HG03175 (cell line): ENCODE results near the gene RBX1.
"Not testable (repeated sequence)": the region's sequence is repeated elsewhere in the genome, so short reads cannot be mapped to it uniquely, and the experiment has no call there.

Experiments used
- ATAC-seq: cut with Tn5 transposase; IDR thresholded peaks from one replicate; pipeline ENCODE4 v1.9.1; 2021; ENCODE audit warnings: mild to moderate bottlenecking, moderate library complexity; ENCODE audit not compliant: unreplicated experiment

RBX1 gene

GRCh38 chr22:40950962-40951794, at the start of gene RBX1:
TSS of gene RBX1 (plus strand) at chr22:40951378. CDS start at chr22:40951399, 21 bp downstream.
- peak; percentile 79 for ATAC-seq

DNA sequence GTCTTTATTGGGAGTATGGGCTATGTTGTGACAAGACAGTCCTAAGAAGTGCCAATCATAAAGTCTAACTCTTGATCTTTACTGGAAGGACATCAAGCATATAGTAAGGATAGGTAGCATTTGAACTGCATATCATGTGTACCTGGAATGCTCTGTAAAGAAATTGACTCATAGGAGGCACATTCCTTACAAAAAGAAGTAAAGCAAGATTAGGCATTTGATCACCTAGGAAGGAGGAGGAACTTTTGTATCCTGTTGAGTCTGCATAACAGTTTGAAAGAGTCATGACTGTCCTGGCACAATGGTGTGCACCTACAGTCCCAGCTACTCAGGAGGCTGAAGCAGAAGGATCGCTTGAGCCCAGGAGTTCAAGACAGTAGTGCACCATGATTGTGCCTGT, 47.1 kb upstream of the RBX1 start:
- no peak for ATAC-seq

DNA sequence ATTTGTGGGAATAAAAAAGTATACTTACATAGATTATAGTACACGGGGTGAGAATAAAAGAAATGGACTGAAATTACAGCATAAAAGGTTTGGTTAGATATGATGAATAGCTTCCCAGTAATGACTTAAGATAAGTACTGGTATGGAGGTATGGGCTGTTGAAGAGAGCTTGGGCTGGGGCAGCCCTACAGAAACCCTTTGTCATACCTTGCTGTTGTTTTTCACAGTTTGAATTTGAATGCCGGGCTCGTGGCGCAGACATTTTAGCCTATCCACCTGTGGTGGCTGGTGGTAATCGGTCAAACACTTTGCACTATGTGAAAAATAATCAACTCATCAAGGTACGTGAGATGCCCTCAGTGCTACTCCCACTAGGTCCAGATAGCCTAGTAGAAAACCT, 42.3 kb upstream of the RBX1 start:
- ATAC-seq: no peak

DNA sequence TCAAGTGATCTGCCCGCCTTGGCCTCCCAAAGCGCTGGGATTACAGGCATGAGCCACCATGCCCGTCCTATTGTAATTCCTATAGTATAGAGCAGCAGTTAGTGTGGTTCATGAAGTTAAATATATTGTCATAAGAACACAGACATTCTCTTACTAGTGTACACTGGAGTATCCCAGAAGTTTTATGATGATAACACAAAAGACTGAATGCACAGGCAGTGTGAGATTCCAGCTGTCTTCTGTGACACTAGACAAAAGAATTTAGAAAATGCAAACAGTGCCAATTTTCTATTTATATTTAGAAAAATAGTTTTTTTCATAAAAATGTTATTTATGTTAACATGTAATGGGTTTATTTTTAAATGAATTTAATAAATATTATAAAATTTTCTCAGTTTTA, 39.4 kb upstream of the RBX1 start:
- no peak for ATAC-seq

GRCh38 chr22:40912987-40913386, 38.2 kb upstream of the RBX1 start:
- ATAC-seq: not testable (repeated sequence)

DNA sequence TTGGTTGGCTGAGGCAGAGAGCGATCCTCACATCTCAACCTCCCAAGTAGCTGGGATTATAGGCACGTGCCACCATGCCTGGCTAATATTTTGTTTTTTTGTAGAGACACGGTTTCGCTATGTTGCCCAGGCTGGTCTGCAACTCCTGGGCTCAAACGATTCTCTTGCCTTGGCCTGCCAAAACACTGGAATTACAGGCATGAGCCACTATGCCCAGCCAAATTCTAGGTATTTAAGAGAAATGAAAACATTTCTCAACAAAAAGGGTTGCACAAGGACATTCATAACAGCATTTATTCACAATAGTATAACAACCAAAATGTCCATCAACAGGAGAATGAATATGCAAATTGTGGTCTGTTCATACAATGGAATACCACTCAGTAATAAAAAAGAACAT, 31.7 kb upstream of the RBX1 start:
- no peak for ATAC-seq

DNA sequence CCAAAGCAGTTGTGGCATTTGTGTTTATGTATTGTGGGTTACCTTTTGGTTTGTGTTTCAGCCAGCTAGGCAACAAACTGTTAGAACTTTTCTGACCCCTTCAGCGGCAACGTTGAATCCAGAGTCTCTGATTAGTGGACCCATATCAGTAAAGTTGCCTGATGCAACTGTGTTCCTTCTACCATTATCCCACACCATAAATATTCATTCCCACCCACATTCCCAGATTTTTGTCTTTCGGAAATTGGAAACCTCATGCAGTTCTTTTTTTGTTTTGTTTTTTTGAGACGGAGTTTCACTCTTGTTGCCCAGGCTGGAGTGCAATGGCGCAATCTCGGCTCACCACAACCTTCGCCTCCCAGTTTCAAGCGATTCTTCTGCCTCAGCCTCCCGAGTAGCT, 30.7 kb upstream of the RBX1 start:
- no peak for ATAC-seq

DNA sequence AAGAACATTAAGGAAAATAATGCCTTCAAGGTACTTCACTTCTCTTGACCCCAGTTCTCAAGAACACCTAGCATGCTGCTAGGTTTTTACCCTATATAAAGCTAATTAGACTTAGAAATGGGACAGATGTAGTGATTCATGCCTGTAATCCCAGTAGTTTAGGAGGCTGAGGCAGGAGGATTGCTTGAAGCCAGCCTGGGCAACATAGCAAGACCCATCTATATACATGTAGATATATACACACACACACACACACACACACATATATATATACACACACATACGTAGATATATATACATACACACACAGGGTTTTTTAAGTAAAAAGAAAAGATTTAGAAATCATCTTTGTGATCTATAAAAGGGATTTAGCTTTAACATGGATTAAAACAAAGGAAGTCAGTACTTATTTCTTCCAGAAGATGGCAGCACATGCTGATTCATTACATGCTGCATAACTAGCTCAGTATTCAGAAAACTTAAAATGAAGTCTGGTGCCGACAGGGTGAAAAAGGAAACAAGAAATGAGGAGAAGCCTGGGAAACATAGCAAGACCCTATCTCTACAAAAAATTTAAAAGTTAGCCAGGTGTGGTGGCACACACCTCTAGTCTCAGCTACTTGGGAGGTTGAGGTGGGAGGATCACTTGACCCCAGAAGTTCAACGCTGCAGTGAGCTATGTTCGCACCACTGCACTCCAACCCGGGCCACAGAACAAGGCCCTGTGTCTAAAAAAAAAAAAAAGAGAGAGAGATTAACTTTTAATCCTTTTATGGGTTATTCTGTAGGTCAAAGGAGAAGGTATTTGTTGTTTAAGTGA, 28.5 kb upstream of the RBX1 start:
- no peak for ATAC-seq

- no peak for ATAC-seq
These were observed 22.5 kb upstream of the RBX1 start for GRCh38 chr22:40928657-40929056.

DNA sequence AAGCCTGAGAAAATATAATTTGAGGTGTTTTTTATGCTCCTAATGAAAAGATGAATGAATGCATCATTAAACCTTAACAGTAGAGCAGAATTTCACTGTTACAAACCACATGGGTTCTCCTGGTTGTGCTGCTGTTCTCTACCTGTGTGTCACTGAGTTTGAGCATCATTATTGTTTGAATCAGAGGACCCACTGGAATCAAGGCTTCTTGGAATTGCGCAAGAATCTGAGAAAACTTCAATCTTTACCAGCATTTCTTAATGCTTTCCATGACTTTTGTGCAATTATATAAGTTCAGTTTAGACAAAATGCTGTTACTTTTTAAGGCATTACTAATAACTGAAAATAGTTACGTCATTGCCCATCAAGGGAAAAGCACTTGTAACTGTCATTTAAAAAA, 18.8 kb upstream of the RBX1 start:
- ATAC-seq: no peak

- ATAC-seq: no peak
These were observed 12.0 kb upstream of the RBX1 start for GRCh38 chr22:40939202-40939601.

DNA sequence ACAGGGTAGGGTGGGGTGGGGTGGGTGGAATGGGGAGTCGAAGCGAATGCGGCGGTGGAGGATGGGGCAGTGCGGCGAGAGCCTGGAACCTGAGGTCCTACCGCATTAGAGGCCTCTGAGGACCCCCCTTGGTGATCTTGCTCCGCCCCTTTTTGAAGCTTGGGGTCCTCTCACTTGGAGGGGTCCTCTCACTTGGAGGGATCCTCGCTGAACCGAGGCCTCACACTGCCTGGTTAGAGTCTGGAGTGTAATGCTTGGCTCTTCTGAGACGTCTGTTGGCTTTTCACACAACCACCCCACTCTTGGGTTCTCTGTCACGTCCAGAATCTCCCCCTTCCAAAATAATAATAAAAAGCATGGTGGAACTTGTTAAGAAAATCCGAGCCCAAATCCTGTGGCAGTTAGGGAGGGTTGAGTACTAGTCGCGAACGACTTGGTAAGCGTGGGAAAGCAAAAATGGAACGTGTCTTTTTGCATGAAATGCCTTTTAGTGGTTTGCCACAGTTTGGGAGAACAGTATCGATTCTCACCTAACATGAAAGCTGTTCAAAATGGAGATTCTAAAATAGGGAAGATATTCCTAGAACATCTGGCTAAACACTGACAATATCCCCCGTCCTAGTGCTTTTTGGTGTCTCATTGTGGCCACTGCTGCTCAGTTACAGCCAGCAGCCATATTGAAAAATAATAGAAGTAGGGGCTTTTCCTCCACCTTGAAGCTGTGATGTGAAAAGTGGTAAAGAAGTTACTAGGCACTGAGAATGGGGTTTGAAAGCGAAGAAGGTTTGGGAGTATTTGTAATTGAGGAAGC, 822 bp downstream of the RBX1 start:
- no peak for ATAC-seq

DNA sequence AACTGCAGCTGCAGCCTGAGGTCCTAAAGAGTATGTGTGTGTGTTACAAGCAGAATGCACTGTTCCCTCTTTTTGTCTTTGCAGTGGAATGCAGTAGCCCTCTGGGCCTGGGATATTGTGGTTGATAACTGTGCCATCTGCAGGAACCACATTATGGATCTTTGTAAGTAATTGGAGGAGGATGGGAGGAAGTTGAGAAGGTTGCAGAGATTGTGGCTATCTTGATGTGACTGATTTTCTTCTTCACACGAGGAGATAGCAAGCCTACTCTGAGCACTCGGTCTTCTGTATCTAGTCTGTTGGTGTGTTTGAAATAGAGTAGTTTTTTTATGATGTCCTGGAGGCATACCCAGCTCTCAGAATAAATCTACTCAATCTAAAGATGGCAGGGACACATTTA, 2.3 kb downstream of the RBX1 start:
- no peak for ATAC-seq

DNA sequence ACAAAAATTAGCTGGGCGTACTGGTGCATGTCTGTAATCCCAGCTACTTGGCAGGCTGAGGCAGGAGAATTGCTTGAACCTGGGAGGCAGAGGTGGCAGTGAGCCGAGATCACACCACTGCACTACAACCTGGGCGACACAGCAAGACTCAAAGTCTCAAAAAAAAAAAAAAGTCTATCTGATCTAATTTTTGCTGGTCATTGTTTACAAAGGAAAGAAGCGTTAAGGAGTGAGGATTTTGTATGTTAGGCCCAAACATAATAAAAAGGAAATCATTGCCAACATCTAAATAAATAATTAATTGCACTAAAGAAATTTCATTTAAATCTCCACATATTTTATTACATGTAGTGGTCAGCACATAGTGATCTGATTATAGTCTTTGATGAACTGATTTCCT, 2.9 kb downstream of the RBX1 start:
- ATAC-seq: no peak

DNA sequence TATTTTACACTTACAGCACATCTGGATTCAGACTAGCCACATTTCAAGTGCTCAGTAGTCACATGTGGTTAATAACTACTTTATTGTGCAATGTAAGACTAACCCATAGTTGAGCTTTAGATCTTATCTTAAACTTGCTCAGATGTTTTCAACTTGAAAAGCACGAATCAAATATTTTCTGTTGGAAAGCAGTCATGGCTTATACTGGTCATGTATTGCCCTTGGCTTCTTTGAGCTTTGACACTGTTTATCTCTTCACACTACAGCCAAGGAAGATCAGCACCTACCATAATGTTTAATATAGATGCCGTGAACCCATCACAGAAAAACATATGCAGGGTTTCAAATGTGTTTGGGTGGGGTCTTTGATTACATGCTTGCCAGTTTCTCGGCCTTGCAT, 4.4 kb downstream of the RBX1 start:
- no peak for ATAC-seq

GRCh38 chr22:40957601-40958000, 6.4 kb downstream of the RBX1 start:
- no peak for ATAC-seq

- ATAC-seq: no peak
These were observed 7.1 kb downstream of the RBX1 start for GRCh38 chr22:40958299-40958698.

DNA sequence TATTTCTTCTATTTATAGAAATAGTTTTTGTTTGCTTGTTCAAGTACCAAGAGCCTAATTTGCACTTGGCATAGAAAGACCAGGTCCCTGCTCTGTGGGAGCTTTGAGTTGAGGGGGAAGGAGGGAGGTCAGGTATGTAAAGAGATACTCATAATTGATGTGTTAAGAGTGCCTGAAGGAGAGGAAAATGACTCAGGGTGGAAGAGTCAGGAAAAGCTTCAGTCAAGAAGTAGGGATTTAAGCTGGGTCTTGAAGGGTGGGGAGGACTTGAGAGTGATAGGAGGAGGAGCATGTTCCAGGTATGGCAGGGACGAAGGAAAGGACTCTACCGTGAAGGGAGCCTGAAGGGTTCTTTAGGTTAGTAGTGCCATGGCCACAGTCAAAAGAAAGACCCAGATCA, 9.0 kb downstream of the RBX1 start:
- ATAC-seq: no peak

DNA sequence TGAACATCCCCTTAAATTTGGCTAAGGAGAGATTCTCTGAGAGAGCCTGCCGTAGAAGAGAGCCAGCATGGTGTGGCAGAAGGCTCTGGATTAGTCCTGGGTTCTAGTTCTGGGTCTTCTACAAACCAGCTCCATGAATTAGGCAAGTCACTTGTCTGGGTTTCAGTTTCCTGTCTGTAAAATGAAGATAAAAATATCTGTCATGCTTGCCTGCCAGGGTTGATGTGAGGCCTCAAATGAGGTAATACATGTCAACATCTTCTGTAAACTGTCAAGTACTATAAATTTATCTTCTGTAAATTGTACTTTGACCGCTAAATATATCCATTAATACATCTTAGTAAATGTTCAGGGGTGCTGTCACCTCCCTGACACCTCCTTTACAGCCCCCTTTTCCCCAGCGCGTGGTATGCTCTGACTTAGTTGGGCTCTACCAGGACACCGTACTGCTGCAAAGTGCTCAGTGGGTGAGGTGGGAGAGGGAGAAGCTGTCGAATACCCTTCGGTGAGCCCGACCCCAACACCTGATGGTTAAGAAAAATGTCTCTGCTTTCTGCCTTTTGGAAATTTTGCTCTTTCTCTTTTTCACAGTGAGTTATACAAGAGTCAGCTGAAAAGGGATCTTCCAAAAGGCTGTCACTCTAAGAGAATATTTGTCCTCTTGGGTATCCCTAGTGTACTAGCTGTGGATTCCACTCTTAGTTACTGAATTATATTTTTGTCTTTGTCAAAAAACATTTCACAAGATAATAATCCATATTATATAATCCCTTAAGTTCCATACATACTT, 15.0 kb downstream of the RBX1 start:
- ATAC-seq: no peak

GRCh38 chr22:40966726-40967085, 15.5 kb downstream of the RBX1 start:
- ATAC-seq: no peak
